ENCODE data around the gene HOXB13. TPM values are rescaled to one million over a fixed set of nuclear protein-coding genes. Genes with fewer than 3 reads are reported as not detected.

The HOXB13 gene
- total RNA-seq, 2 experiments from 2014 or later: not detected

DNA sequence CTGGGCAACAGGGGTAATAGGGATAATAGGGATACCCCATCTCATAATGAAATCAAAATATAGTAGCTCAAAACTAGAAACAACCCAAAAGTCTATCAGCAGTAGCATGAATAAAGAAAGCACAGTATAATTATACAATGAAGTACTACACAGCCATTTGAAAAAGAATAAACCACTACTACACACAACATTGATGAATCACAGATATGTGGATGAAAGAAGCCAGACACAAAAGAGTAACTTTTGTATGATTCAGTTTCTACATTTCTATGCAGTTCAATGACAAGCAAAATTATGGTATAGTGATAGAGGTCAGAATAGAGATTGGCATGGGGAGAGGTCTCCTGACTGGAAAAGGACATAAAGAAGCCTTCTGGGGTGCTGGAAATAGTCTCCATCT is 2.8 kb upstream of the HOXB13 start:
- no peak overlapping the region for H3K4me3 Mint-ChIP-seq
- peaks cover 28% of the 10 kb centered on the region for H3K4me1 Mint-ChIP-seq (ENCODE audit: low read depth)
- POLR2A ChIA-PET: no interaction called here
- no peak overlapping the region for H3K27ac Mint-ChIP-seq
- Histone ChIP-seq H3K27me3 (ENCODE audit: control insufficient read depth in 1 of 2, insufficient read depth in 2 of 2, low read length in 2 of 2) (peaks cover 93 to 97% of the 10 kb centered on the region in 2 experiments), H3K9me3 (ENCODE audit: control insufficient read depth in 1 of 2, insufficient read depth in 1 of 2, low read length in 2 of 2) (peaks cover 0 to 38% of the 10 kb centered on the region in 2 experiments), H3K36me3 (ENCODE audit: insufficient read depth, low read length) (no peaks in the 10 kb centered on the region), H3K4me3 (ENCODE audit: low read length) (no peak overlapping the region), H3K27ac (ENCODE audit: low read depth in 1 of 2, low read length in 2 of 2) (no peak overlapping the region), H3K4me1 (ENCODE audit: insufficient read depth, low read length) (peaks cover 40% of the 10 kb centered on the region)
- no peaks in the 10 kb centered on the region for H3K36me3 Mint-ChIP-seq (ENCODE audit: low read depth)
- TF ChIP-seq, protein P1, sequence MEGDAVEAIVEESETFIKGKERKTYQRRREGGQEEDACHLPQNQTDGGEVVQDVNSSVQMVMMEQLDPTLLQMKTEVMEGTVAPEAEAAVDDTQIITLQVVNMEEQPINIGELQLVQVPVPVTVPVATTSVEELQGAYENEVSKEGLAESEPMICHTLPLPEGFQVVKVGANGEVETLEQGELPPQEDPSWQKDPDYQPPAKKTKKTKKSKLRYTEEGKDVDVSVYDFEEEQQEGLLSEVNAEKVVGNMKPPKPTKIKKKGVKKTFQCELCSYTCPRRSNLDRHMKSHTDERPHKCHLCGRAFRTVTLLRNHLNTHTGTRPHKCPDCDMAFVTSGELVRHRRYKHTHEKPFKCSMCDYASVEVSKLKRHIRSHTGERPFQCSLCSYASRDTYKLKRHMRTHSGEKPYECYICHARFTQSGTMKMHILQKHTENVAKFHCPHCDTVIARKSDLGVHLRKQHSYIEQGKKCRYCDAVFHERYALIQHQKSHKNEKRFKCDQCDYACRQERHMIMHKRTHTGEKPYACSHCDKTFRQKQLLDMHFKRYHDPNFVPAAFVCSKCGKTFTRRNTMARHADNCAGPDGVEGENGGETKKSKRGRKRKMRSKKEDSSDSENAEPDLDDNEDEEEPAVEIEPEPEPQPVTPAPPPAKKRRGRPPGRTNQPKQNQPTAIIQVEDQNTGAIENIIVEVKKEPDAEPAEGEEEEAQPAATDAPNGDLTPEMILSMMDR (IDR thresholded peaks at IDR 0.05): no peak
- DNase-seq: no peak
- intact Hi-C loops (cut with DNase I, micrococcal nuclease): no loop called here
- no peak for ATAC-seq (ENCODE audit: poor library complexity)
- H3K9me3 Mint-ChIP-seq: no peaks in the 10 kb centered on the region
- H3K27me3 Mint-ChIP-seq: peaks cover 98% of the 10 kb centered on the region
- CTCF ChIA-PET: interaction anchor here (0.6 to 1.2 kb wide), 6 partner anchors 13 to 901 kb away, joined by 3 to 5 read pairs (median 3); no protein-coding TSS in a partner anchor

DNA sequence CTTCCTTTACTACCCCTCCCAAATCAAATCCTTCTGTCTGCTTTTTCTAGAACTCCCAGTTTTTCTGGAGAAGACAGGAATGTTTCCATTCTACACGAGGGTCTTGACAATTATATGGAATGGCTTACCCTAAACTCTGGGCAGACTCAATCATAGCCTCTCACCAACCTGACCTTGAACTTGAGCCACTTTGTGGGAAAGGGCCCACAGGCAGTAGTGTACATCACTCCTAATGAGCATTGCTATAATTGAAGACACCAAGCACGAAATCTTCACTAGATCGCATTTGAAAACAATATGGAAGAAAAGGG is 1.6 kb upstream of the HOXB13 start:
- H3K4me3 ChIP-seq (ENCODE audit: low read length): no peak overlapping the region
- ATAC-seq (ENCODE audit: poor library complexity) (no peak), DNase-seq (no peak)
- H3K36me3 Mint-ChIP-seq (ENCODE audit: low read depth): no peaks in the 10 kb centered on the region
- no peaks in the 10 kb centered on the region for H3K36me3 ChIP-seq (ENCODE audit: insufficient read depth, low read length)
- ChIA-PET CTCF (interaction anchor here (0.9 kb wide), 1 partner anchor 155 kb away, joined by 3 read pairs; no protein-coding TSS in a partner anchor), POLR2A (no interaction called here)
- TF ChIP-seq, protein P1 (IDR thresholded peaks at IDR 0.05): no peak
- no peak overlapping the region for H3K27ac ChIP-seq (ENCODE audit: low read depth in 1 of 2, low read length in 2 of 2)
- H3K27ac Mint-ChIP-seq: no peak overlapping the region
- H3K4me1 ChIP-seq (ENCODE audit: insufficient read depth, low read length): peaks cover 45% of the 10 kb centered on the region
- no peak overlapping the region for H3K4me3 Mint-ChIP-seq
- peaks cover 93 to 97% of the 10 kb centered on the region in 2 experiments for H3K27me3 ChIP-seq (ENCODE audit: control insufficient read depth in 1 of 2, insufficient read depth in 2 of 2, low read length in 2 of 2)
- intact Hi-C loops (cut with DNase I, micrococcal nuclease): no loop called here
- H3K27me3 Mint-ChIP-seq: peaks cover 98% of the 10 kb centered on the region
- H3K9me3 Mint-ChIP-seq: no peaks in the 10 kb centered on the region
- H3K9me3 ChIP-seq (ENCODE audit: control insufficient read depth in 1 of 2, insufficient read depth in 1 of 2, low read length in 2 of 2): peaks cover 0 to 44% of the 10 kb centered on the region in 2 experiments
- peaks cover 33% of the 10 kb centered on the region for H3K4me1 Mint-ChIP-seq (ENCODE audit: low read depth)

DNA sequence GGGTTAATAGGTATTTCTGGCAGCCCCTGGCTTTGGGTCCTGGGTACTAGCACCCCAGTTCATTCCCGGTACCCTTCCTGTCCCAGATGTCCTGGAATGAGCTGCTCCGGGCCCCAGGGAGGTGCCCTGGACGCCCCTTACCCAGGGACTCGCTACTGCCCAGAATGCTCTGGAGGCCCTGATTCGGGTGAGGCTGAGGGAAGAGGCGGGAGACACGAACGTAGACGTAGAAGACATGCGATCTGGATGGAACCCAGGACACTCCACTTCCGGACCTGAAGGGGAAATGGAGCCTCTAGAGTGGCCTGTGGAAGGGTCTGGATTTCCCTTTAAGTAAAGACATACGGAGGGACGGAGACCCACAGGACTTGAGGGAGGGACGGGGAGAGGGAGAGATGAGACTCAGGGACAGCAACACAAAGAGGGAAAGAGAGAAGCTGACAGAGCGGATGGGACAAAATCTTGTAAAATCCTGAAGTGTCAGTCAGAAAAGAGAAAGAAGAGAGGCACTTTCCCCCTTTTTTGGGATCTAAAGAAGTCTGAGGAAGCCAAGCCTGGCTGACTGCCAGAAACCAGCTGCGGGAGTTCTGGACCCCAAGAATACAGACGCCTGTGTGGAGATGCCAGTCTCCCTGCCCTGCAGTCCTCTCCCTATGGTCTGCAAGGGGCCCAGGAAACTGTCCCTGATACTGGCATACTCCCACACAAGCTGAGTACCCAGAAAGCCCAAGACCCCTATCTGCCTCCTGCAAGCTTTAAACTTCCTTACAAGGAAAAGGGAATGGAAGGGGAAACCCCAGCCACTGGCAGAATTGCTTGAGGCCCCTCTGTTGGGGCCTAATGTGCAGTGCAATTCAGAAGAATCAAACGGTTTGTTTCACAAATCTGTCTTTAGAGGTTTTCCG is 1.0 kb upstream of the HOXB13 start:
- H3K36me3 Mint-ChIP-seq (ENCODE audit: low read depth): no peaks in the 10 kb centered on the region
- TF ChIP-seq, protein P1 (IDR thresholded peaks at IDR 0.05): no peak
- peaks cover 98% of the 10 kb centered on the region for H3K27me3 Mint-ChIP-seq
- CTCF ChIA-PET: interaction anchor here (1.5 kb wide), 1 partner anchor 51 kb away, joined by 3 read pairs; no protein-coding TSS in a partner anchor
- peaks cover 39% of the 10 kb centered on the region for H3K4me1 Mint-ChIP-seq (ENCODE audit: low read depth)
- intact Hi-C loops (cut with DNase I, micrococcal nuclease): no loop called here
- peaks cover 0 to 48% of the 10 kb centered on the region in 2 experiments for H3K9me3 ChIP-seq (ENCODE audit: control insufficient read depth in 1 of 2, insufficient read depth in 1 of 2, low read length in 2 of 2)
- DNase-seq: no peak
- peak overlapping the region; percentile 45 for H3K4me3 Mint-ChIP-seq
- ATAC-seq (ENCODE audit: poor library complexity): no peak
- H3K27ac ChIP-seq (ENCODE audit: low read depth in 1 of 2, low read length in 2 of 2): no peak overlapping the region
- POLR2A ChIA-PET: interaction anchor here (1.6 kb wide), 1 partner anchor 12 kb away, joined by 6 read pairs; no protein-coding TSS in a partner anchor
- no peaks in the 10 kb centered on the region for H3K9me3 Mint-ChIP-seq
- no peak overlapping the region for H3K27ac Mint-ChIP-seq
- no peaks in the 10 kb centered on the region for H3K36me3 ChIP-seq (ENCODE audit: insufficient read depth, low read length)
- H3K27me3 ChIP-seq (ENCODE audit: control insufficient read depth in 1 of 2, insufficient read depth in 2 of 2, low read length in 2 of 2): peaks cover 93 to 98% of the 10 kb centered on the region in 2 experiments
- H3K4me1 ChIP-seq (ENCODE audit: insufficient read depth, low read length): peaks cover 51% of the 10 kb centered on the region
- H3K4me3 ChIP-seq (ENCODE audit: low read length): no peak overlapping the region
